ENCODE data around the gene SLC22A23.

SLC22A23 gene

GRCh38 chr6:3409699-3410384 is 47.0 kb downstream of the SLC22A23 start:
- no peak for DNase-seq
- TF ChIP-seq CTCF (IDR thresholded peaks at IDR 0.05): no peak
- Mint-ChIP-seq H3K4me3 (no peak overlapping the region), H3K27me3 (ENCODE audit: low read depth, poor library complexity) (peaks cover 3% of the 10 kb centered on the region), H3K36me3 (ENCODE audit: low read depth) (peaks cover 23% of the 10 kb centered on the region), H3K4me1 (peaks cover 80% of the 10 kb centered on the region), H3K9me3 (peaks cover 18% of the 10 kb centered on the region), H3K27ac (no peak overlapping the region)

- H3K4me1 Mint-ChIP-seq: peaks cover 81% of the 10 kb centered on the region
Observed at GRCh38 chr6:3408665-3409064, 48.2 kb downstream of the SLC22A23 start.

GRCh38 chr6:3407840-3408239 is 49.0 kb downstream of the SLC22A23 start:
- TF ChIP-seq CTCF (IDR thresholded peaks at IDR 0.05): no peak
- no peak for DNase-seq
- Mint-ChIP-seq H3K36me3 (ENCODE audit: low read depth) (peaks cover 21% of the 10 kb centered on the region), H3K9me3 (peaks cover 18% of the 10 kb centered on the region), H3K27ac (no peak overlapping the region), H3K4me1 (peaks cover 81% of the 10 kb centered on the region), H3K4me3 (no peak overlapping the region), H3K27me3 (ENCODE audit: low read depth, poor library complexity) (peaks cover 3% of the 10 kb centered on the region)

More at GRCh38 chr6:3408665-3409064, 48.2 kb downstream of the SLC22A23 start:
- no peak for TF ChIP-seq CTCF (IDR thresholded peaks at IDR 0.05)
- no peak overlapping the region for H3K27ac Mint-ChIP-seq
- peaks cover 18% of the 10 kb centered on the region for H3K9me3 Mint-ChIP-seq
- peaks cover 23% of the 10 kb centered on the region for H3K36me3 Mint-ChIP-seq (ENCODE audit: low read depth)
- H3K4me3 Mint-ChIP-seq: no peak overlapping the region
- H3K27me3 Mint-ChIP-seq (ENCODE audit: low read depth, poor library complexity): peaks cover 3% of the 10 kb centered on the region
- no peak for DNase-seq

GRCh38 chr6:3406891-3407809 is 49.7 kb downstream of the SLC22A23 start:
- no peak for DNase-seq
- Mint-ChIP-seq H3K4me3 (no peak overlapping the region), H3K4me1 (peaks cover 84% of the 10 kb centered on the region), H3K36me3 (ENCODE audit: low read depth) (peaks cover 14% of the 10 kb centered on the region), H3K9me3 (peaks cover 11% of the 10 kb centered on the region), H3K27me3 (ENCODE audit: low read depth, poor library complexity) (peaks cover 3% of the 10 kb centered on the region), H3K27ac (no peak overlapping the region)
- no peak for TF ChIP-seq CTCF (IDR thresholded peaks at IDR 0.05)

GRCh38 chr6:3406362-3406821 is 50.5 kb downstream of the SLC22A23 start:
- no peak for TF ChIP-seq CTCF (IDR thresholded peaks at IDR 0.05)
- peak overlapping the region; percentile 37 for H3K4me3 Mint-ChIP-seq
- peaks cover 6% of the 10 kb centered on the region for H3K36me3 Mint-ChIP-seq (ENCODE audit: low read depth)
- H3K9me3 Mint-ChIP-seq: peaks cover 5% of the 10 kb centered on the region
- no peak for DNase-seq
- peaks cover 92% of the 10 kb centered on the region for H3K4me1 Mint-ChIP-seq
- no peak overlapping the region for H3K27ac Mint-ChIP-seq
- H3K27me3 Mint-ChIP-seq (ENCODE audit: low read depth, poor library complexity): peaks cover 3% of the 10 kb centered on the region
